Measurements from ENCODE around the gene FAM229B. TPM values are rescaled to one million over a fixed set of nuclear protein-coding genes. Genes with fewer than 3 reads are reported as not detected.

Gene FAM229B
- total RNA-seq, 1 donor, result 11.6 TPM

GRCh38 chr6:112141707-112142106, 54.3 kb downstream of the FAM229B start:
- Histone ChIP-seq H3K4me3 (ENCODE audit: insufficient read depth, low read length) (no peak overlapping the region), H3K27me3 (ENCODE audit: insufficient read depth, low read length) (no peaks in the 10 kb centered on the region), H2AFZ (ENCODE audit: low read length) (no peak overlapping the region), H3K36me3 (ENCODE audit: insufficient read depth, low read length) (peaks cover 99% of the 10 kb centered on the region), H3K4me2 (ENCODE audit: insufficient read depth, low read length) (no peak overlapping the region), H3K4me1 (ENCODE audit: insufficient read depth, low read length) (no peaks in the 10 kb centered on the region), H4K20me1 (ENCODE audit: insufficient read depth, low read length) (no peaks in the 10 kb centered on the region), H3K27ac (ENCODE audit: low read depth, low read length) (no peak overlapping the region), H3K9me3 (ENCODE audit: low read depth, low read length) (no peaks in the 10 kb centered on the region), H3K79me2 (ENCODE audit: insufficient read depth, low read length) (no peaks in the 10 kb centered on the region)
- DNase-seq (ENCODE audit: insufficient read length, low spot score, missing footprints), result no peak
- TF ChIP-seq CTCF (IDR thresholded peaks at IDR 0.05; ENCODE audit: extremely low read depth, low read depth, low read length), result no peak

DNA sequence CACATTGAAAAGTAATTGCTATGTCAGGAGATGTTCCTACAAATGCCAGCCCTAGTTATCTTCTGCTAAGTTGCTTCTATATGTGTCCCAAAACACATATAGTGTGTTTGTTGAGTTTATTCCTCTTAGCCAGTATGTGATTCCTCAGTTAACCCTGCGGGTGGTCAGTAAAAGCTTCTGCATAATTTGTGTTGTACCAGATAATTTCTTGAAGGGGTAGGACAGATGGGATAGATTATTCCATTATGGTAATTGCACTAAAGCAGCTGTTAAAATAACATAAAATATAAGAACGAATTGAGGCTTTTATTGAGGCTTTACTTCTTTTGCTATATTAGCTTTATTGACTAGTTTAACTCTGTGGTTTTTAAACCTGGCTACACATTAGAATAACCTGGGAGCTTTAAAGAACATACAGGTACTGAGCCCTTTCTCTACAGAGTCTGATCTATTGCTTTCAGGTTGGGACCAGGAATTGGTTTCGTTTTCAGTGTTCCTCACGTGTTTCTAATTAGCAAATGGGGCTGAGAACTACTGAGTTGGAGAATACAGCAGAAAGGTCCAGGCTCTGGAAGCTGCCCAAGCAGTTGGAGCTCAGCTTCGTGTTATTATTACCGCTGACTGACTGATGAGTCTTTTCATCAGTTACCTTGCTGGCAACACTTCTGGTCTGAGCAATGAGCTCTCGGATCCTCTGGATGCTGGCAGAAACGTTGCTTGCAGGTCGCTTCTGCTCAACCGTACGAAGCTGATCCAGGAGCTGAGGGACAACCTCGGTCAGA, 56.9 kb downstream of the FAM229B start:
- DNase-seq (ENCODE audit: insufficient read length, low spot score, missing footprints), result no peak
- H3K27me3 ChIP-seq (ENCODE audit: insufficient read depth, low read length), result no peaks in the 10 kb centered on the region

GRCh38 chr6:112145080-112145573, 57.7 kb downstream of the FAM229B start:
- no peak overlapping the region for H2AFZ ChIP-seq (ENCODE audit: low read length)
- no peak overlapping the region for H3K4me3 ChIP-seq (ENCODE audit: insufficient read depth, low read length)
- no peak overlapping the region for H3K4me2 ChIP-seq (ENCODE audit: insufficient read depth, low read length)
- no peaks in the 10 kb centered on the region for H3K27me3 ChIP-seq (ENCODE audit: insufficient read depth, low read length)
- no peak for DNase-seq (ENCODE audit: insufficient read length, low spot score, missing footprints)
- H3K9me3 ChIP-seq (ENCODE audit: low read depth, low read length), result no peaks in the 10 kb centered on the region
- H3K4me1 ChIP-seq (ENCODE audit: insufficient read depth, low read length), result no peaks in the 10 kb centered on the region
- TF ChIP-seq CTCF (IDR thresholded peaks at IDR 0.05; ENCODE audit: extremely low read depth, low read depth, low read length), result no peak
- H3K36me3 ChIP-seq (ENCODE audit: insufficient read depth, low read length), result peaks cover 93% of the 10 kb centered on the region
- H4K20me1 ChIP-seq (ENCODE audit: insufficient read depth, low read length), result no peaks in the 10 kb centered on the region
- H3K27ac ChIP-seq (ENCODE audit: low read depth, low read length), result no peak overlapping the region
- H3K79me2 ChIP-seq (ENCODE audit: insufficient read depth, low read length), result no peaks in the 10 kb centered on the region

More for the DNA sequence above, 56.9 kb downstream of the FAM229B start:
- H3K36me3 ChIP-seq (ENCODE audit: insufficient read depth, low read length), result peaks cover 93% of the 10 kb centered on the region
- no peaks in the 10 kb centered on the region for H3K9me3 ChIP-seq (ENCODE audit: low read depth, low read length)
- H3K4me2 ChIP-seq (ENCODE audit: insufficient read depth, low read length), result no peak overlapping the region
- no peaks in the 10 kb centered on the region for H4K20me1 ChIP-seq (ENCODE audit: insufficient read depth, low read length)
- no peaks in the 10 kb centered on the region for H3K79me2 ChIP-seq (ENCODE audit: insufficient read depth, low read length)
- no peak overlapping the region for H3K4me3 ChIP-seq (ENCODE audit: insufficient read depth, low read length)
- no peak for TF ChIP-seq CTCF (IDR thresholded peaks at IDR 0.05; ENCODE audit: extremely low read depth, low read depth, low read length)
- H3K27ac ChIP-seq (ENCODE audit: low read depth, low read length), result no peak overlapping the region
- no peak overlapping the region for H2AFZ ChIP-seq (ENCODE audit: low read length)
- no peaks in the 10 kb centered on the region for H3K4me1 ChIP-seq (ENCODE audit: insufficient read depth, low read length)

- Histone ChIP-seq H3K79me2 (ENCODE audit: insufficient read depth, low read length) (no peaks in the 10 kb centered on the region), H2AFZ (ENCODE audit: low read length) (no peak overlapping the region), H3K27ac (ENCODE audit: low read depth, low read length) (no peak overlapping the region), H3K4me2 (ENCODE audit: insufficient read depth, low read length) (no peak overlapping the region), H3K27me3 (ENCODE audit: insufficient read depth, low read length) (no peaks in the 10 kb centered on the region), H3K36me3 (ENCODE audit: insufficient read depth, low read length) (peaks cover 93% of the 10 kb centered on the region), H3K4me3 (ENCODE audit: insufficient read depth, low read length) (no peak overlapping the region), H3K4me1 (ENCODE audit: insufficient read depth, low read length) (no peaks in the 10 kb centered on the region), H4K20me1 (ENCODE audit: insufficient read depth, low read length) (no peaks in the 10 kb centered on the region), H3K9me3 (ENCODE audit: low read depth, low read length) (no peaks in the 10 kb centered on the region)
- TF ChIP-seq CTCF (IDR thresholded peaks at IDR 0.05; ENCODE audit: extremely low read depth, low read depth, low read length), result no peak
- no peak for DNase-seq (ENCODE audit: insufficient read length, low spot score, missing footprints)
These were observed 60.7 kb downstream of the FAM229B start for GRCh38 chr6:112148103-112148502.
